DOHH2 (cell line): ENCODE measurements around the gene MRTFA.

Experiments used
- CTCF ChIP-seq: fragments of 200-600 bp; sonication (generic); IDR thresholded peaks from one replicate; pipeline ENCODE4 v1.5.1; 2014; ENCODE audit warnings: antibody characterized with exemption, mild to moderate bottlenecking, low read depth, low read length; ENCODE audit not compliant: poor library complexity, severe bottlenecking
- EZH2phosphoT487 ChIP-seq: fragments of 200-600 bp; sonication (generic); IDR thresholded peaks from 2 replicates; pipeline ENCODE4 v1.6.1; 2017; ENCODE audit warnings: borderline replicate concordance, mild to moderate bottlenecking, antibody characterized with exemption, low read length, moderate library complexity, mixed read lengths

- no peak for TF ChIP-seq CTCF
- no peak for TF ChIP-seq EZH2phosphoT487
Observed at GRCh38 chr22:40620464-40621046, 16.0 kb downstream of the MRTFA start.
